ENCODE measurements around the gene COG3.

Gene COG3

GRCh38 chr13:45534604-45535003, 69.9 kb downstream of the COG3 start:
- Histone ChIP-seq H3F3A (ENCODE audit: insufficient read depth, low read length) (no peaks in the 10 kb centered on the region), H3K4me2 (ENCODE audit: low read depth, low read length) (no peak overlapping the region), H4K20me1 (ENCODE audit: insufficient read depth, low read length) (no peaks in the 10 kb centered on the region), H3K79me2 (ENCODE audit: low read length) (no peaks in the 10 kb centered on the region), H2AFZ (ENCODE audit: low read length) (no peak overlapping the region), H3K27ac (ENCODE audit: low read length) (no peak overlapping the region), H3K27me3 (replicated peaks; ENCODE audit: insufficient read depth, low read length) (no peaks in the 10 kb centered on the region), H3K9ac (ENCODE audit: low read length) (no peak overlapping the region), H3K4me1 (ENCODE audit: low read length) (no peaks in the 10 kb centered on the region), H3K4me3 (ENCODE audit: low read length) (no peak overlapping the region), H3K9me2 (replicated peaks; ENCODE audit: insufficient read depth, low read length) (no peaks in the 10 kb centered on the region), H3K36me3 (replicated peaks; ENCODE audit: insufficient read depth, low read length) (no peaks in the 10 kb centered on the region), H3K9me3 (replicated peaks; ENCODE audit: insufficient read depth, low read length) (no peaks in the 10 kb centered on the region)
- TF ChIP-seq EZH2phosphoT487 (IDR thresholded peaks at IDR 0.05; ENCODE audit: low read length) (no peak), CTCF (IDR thresholded peaks at IDR 0.05; ENCODE audit: low read length) (no peak), EZH2 (optimal IDR thresholded peaks at IDR 0.05; ENCODE audit: low read depth, low read length) (no peak)
- no peak for DNase-seq

- Histone ChIP-seq H2AFZ (ENCODE audit: low read length) (no peak overlapping the region), H3K27me3 (replicated peaks; ENCODE audit: insufficient read depth, low read length) (no peaks in the 10 kb centered on the region), H3K4me2 (ENCODE audit: low read depth, low read length) (no peak overlapping the region), H3K9me2 (replicated peaks; ENCODE audit: insufficient read depth, low read length) (no peaks in the 10 kb centered on the region), H3K79me2 (ENCODE audit: low read length) (no peaks in the 10 kb centered on the region), H3K9ac (ENCODE audit: low read length) (no peak overlapping the region), H4K20me1 (ENCODE audit: insufficient read depth, low read length) (no peaks in the 10 kb centered on the region), H3F3A (ENCODE audit: insufficient read depth, low read length) (no peaks in the 10 kb centered on the region), H3K4me3 (ENCODE audit: low read length) (no peak overlapping the region), H3K4me1 (ENCODE audit: low read length) (no peaks in the 10 kb centered on the region), H3K27ac (ENCODE audit: low read length) (no peak overlapping the region), H3K9me3 (replicated peaks; ENCODE audit: insufficient read depth, low read length) (no peaks in the 10 kb centered on the region), H3K36me3 (replicated peaks; ENCODE audit: insufficient read depth, low read length) (no peaks in the 10 kb centered on the region)
- TF ChIP-seq EZH2 (optimal IDR thresholded peaks at IDR 0.05; ENCODE audit: low read depth, low read length) (no peak), EZH2phosphoT487 (IDR thresholded peaks at IDR 0.05; ENCODE audit: low read length) (no peak), CTCF (IDR thresholded peaks at IDR 0.05; ENCODE audit: low read length) (no peak)
- DNase-seq: no peak
Measured at GRCh38 chr13:45536224-45536623, 71.5 kb downstream of the COG3 start.

GRCh38 chr13:45537516-45537915, 72.8 kb downstream of the COG3 start:
- no peaks in the 10 kb centered on the region for H3F3A ChIP-seq (ENCODE audit: insufficient read depth, low read length)
- H3K27ac ChIP-seq (ENCODE audit: low read length): no peak overlapping the region
- no peak overlapping the region for H2AFZ ChIP-seq (ENCODE audit: low read length)
- no peaks in the 10 kb centered on the region for H3K9me2 ChIP-seq (replicated peaks; ENCODE audit: insufficient read depth, low read length)
- H3K36me3 ChIP-seq (replicated peaks; ENCODE audit: insufficient read depth, low read length): no peaks in the 10 kb centered on the region
- H3K27me3 ChIP-seq (replicated peaks; ENCODE audit: insufficient read depth, low read length): no peaks in the 10 kb centered on the region
- no peak for DNase-seq
- H3K9ac ChIP-seq (ENCODE audit: low read length): no peak overlapping the region
- TF ChIP-seq EZH2phosphoT487 (IDR thresholded peaks at IDR 0.05; ENCODE audit: low read length): no peak
- no peak for TF ChIP-seq CTCF (IDR thresholded peaks at IDR 0.05; ENCODE audit: low read length)
- TF ChIP-seq EZH2 (optimal IDR thresholded peaks at IDR 0.05; ENCODE audit: low read depth, low read length): no peak
- no peaks in the 10 kb centered on the region for H4K20me1 ChIP-seq (ENCODE audit: insufficient read depth, low read length)
- H3K4me3 ChIP-seq (ENCODE audit: low read length): no peak overlapping the region
- H3K4me2 ChIP-seq (ENCODE audit: low read depth, low read length): no peak overlapping the region
- no peaks in the 10 kb centered on the region for H3K9me3 ChIP-seq (replicated peaks; ENCODE audit: insufficient read depth, low read length)
- H3K4me1 ChIP-seq (ENCODE audit: low read length): no peaks in the 10 kb centered on the region
- no peaks in the 10 kb centered on the region for H3K79me2 ChIP-seq (ENCODE audit: low read length)

Data from MM.1S (cell line).